Osteoblast (primary cell): Measurements from ENCODE around the gene RAD51B. TPM values are rescaled to one million over a fixed set of nuclear protein-coding genes. Genes with fewer than 3 reads are reported as not detected.

Experiments used
- DNase-seq: peaks from one replicate; pipeline ENCODE4 v3.0.0; 2011; ENCODE audit warnings: low spot score, mixed read lengths; ENCODE audit not compliant: insufficient read length; ENCODE audit errors: missing footprints
- H2AFZ ChIP-seq: 2 replicates; pipeline ENCODE4 v1.6.0; 2011; ENCODE audit warnings: mild to moderate bottlenecking, low read length
- H3K27ac ChIP-seq: 2 replicates; pipeline ENCODE4 v1.5.1; 2011; ENCODE audit warnings: mild to moderate bottlenecking, low read depth, low read length, moderate library complexity
- H3K27me3 ChIP-seq: 2 replicates; pipeline ENCODE4 v1.6.0; 2012; ENCODE audit warnings: mild to moderate bottlenecking, control low read depth, inconsistent platforms, low read length, moderate library complexity; ENCODE audit not compliant: insufficient read depth
- H3K36me3 ChIP-seq: 2 replicates; pipeline ENCODE4 v1.5.1; 2011; ENCODE audit warnings: mild to moderate bottlenecking, low read length, control low read depth, moderate library complexity; ENCODE audit not compliant: insufficient read depth
- H3K4me1 ChIP-seq: 2 replicates; pipeline ENCODE4 v1.5.1; 2011; ENCODE audit warnings: mild to moderate bottlenecking, low read length, control low read depth, moderate library complexity; ENCODE audit not compliant: insufficient read depth
- H3K4me2 ChIP-seq: 2 replicates; pipeline ENCODE4 v1.6.0; 2011; ENCODE audit warnings: mild to moderate bottlenecking, low read length; ENCODE audit not compliant: insufficient read depth
- H3K4me3 ChIP-seq: fragments of 200-600 bp; sonication (generic); 3 replicates; pipeline ENCODE4 v1.5.1; 2012; ENCODE audit warnings: mild to moderate bottlenecking, low read length, inconsistent platforms; ENCODE audit not compliant: insufficient read depth
- H3K79me2 ChIP-seq: 2 replicates; pipeline ENCODE4 v1.6.0; 2012; ENCODE audit warnings: mild to moderate bottlenecking, low read length, control low read depth, inconsistent platforms; ENCODE audit not compliant: insufficient read depth
- H3K9me3 ChIP-seq: 2 replicates; pipeline ENCODE4 v1.5.1; 2011; ENCODE audit warnings: low read depth, low read length, control low read depth
- H4K20me1 ChIP-seq: 2 replicates; pipeline ENCODE4 v1.6.0; 2012; ENCODE audit warnings: mild to moderate bottlenecking, low read length, control low read depth; ENCODE audit not compliant: insufficient read depth
- total RNA-seq: library from RNA; depleted of rRNA; stranded (reverse); fragments of >200 nt; gene quantifications from 2 replicates; pipeline ENCODE4 v1.2.3, GENCODE V29; 2012
- TF ChIP-seq, protein P1 (sequence below): IDR thresholded peaks from 2 replicates; pipeline ENCODE4 v1.5.1; 2011; ENCODE audit warnings: mild to moderate bottlenecking, low read depth, low read length, moderate library complexity; ENCODE audit errors: extremely low read depth

RAD51B gene
- total RNA-seq, 1 donor = 13.8 TPM

GRCh38 chr14:68333262-68333661 is 513.7 kb downstream of the RAD51B start:
- no peaks in the 10 kb centered on the region for H3K36me3 ChIP-seq
- no peaks in the 10 kb centered on the region for H4K20me1 ChIP-seq
- H3K79me2 ChIP-seq = no peaks in the 10 kb centered on the region
- no peak overlapping the region for H3K4me2 ChIP-seq
- DNase-seq = no peak
- no peaks in the 10 kb centered on the region for H3K9me3 ChIP-seq
- no peak overlapping the region for H3K27ac ChIP-seq
- no peaks in the 10 kb centered on the region for H3K4me1 ChIP-seq
- H3K4me3 ChIP-seq = no peak overlapping the region
- H3K27me3 ChIP-seq = no peaks in the 10 kb centered on the region
- TF ChIP-seq, protein P1, sequence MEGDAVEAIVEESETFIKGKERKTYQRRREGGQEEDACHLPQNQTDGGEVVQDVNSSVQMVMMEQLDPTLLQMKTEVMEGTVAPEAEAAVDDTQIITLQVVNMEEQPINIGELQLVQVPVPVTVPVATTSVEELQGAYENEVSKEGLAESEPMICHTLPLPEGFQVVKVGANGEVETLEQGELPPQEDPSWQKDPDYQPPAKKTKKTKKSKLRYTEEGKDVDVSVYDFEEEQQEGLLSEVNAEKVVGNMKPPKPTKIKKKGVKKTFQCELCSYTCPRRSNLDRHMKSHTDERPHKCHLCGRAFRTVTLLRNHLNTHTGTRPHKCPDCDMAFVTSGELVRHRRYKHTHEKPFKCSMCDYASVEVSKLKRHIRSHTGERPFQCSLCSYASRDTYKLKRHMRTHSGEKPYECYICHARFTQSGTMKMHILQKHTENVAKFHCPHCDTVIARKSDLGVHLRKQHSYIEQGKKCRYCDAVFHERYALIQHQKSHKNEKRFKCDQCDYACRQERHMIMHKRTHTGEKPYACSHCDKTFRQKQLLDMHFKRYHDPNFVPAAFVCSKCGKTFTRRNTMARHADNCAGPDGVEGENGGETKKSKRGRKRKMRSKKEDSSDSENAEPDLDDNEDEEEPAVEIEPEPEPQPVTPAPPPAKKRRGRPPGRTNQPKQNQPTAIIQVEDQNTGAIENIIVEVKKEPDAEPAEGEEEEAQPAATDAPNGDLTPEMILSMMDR = no peak
- H2AFZ ChIP-seq = no peak overlapping the region

GRCh38 chr14:68335312-68335711 is 515.7 kb downstream of the RAD51B start:
- no peak overlapping the region for H2AFZ ChIP-seq
- H4K20me1 ChIP-seq = no peaks in the 10 kb centered on the region
- H3K4me2 ChIP-seq = no peak overlapping the region
- H3K79me2 ChIP-seq = no peaks in the 10 kb centered on the region
- TF ChIP-seq, protein P1 = no peak
- H3K27ac ChIP-seq = no peak overlapping the region
- H3K36me3 ChIP-seq = no peaks in the 10 kb centered on the region
- H3K4me3 ChIP-seq = no peak overlapping the region
- H3K27me3 ChIP-seq = no peaks in the 10 kb centered on the region
- H3K4me1 ChIP-seq = no peaks in the 10 kb centered on the region
- no peaks in the 10 kb centered on the region for H3K9me3 ChIP-seq
- DNase-seq = no peak

- H3K9me3 ChIP-seq = no peaks in the 10 kb centered on the region
- no peak overlapping the region for H3K4me3 ChIP-seq
- H4K20me1 ChIP-seq = no peaks in the 10 kb centered on the region
- TF ChIP-seq, protein P1 = no peak
- no peak overlapping the region for H2AFZ ChIP-seq
- H3K79me2 ChIP-seq = no peaks in the 10 kb centered on the region
- no peak for DNase-seq
- H3K4me1 ChIP-seq = no peaks in the 10 kb centered on the region
- no peaks in the 10 kb centered on the region for H3K36me3 ChIP-seq
- no peak overlapping the region for H3K4me2 ChIP-seq
- H3K27me3 ChIP-seq = no peaks in the 10 kb centered on the region
- no peak overlapping the region for H3K27ac ChIP-seq
Observed at GRCh38 chr14:68336165-68336564, 516.6 kb downstream of the RAD51B start.

DNA sequence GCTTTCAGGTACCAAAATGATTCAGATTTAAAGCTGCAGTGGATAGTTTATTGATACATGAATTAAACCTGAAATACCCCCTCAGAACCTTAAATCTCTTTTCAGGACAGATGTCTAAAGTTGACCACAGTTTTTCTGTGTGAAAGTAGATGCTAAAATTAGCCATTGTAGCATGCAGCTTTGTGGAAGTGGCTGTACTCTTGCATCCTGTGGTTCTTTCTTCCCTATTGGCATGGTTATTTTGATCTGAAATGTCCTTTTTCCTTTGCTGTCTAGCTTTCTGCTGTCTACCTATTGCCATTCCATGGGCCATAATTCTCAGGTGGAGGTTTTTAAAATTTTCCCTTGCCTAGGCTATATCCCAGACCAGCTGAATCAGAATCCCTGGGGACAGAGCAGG is 517.7 kb downstream of the RAD51B start:
- no peaks in the 10 kb centered on the region for H3K79me2 ChIP-seq
- TF ChIP-seq, protein P1 = no peak
- H3K27me3 ChIP-seq = no peaks in the 10 kb centered on the region
- H3K4me3 ChIP-seq = no peak overlapping the region
- H3K27ac ChIP-seq = no peak overlapping the region
- DNase-seq = no peak
- no peak overlapping the region for H2AFZ ChIP-seq
- H4K20me1 ChIP-seq = no peaks in the 10 kb centered on the region
- H3K9me3 ChIP-seq = no peaks in the 10 kb centered on the region
- H3K36me3 ChIP-seq = no peaks in the 10 kb centered on the region
- no peak overlapping the region for H3K4me2 ChIP-seq
- no peaks in the 10 kb centered on the region for H3K4me1 ChIP-seq
